Neural cell (in vitro differentiated cells): ENCODE results near the gene LMAN2.

ENCODE experiments used
- CTCF ChIP-seq: fragments of 450-650 bp; IDR thresholded peaks from 2 replicates; pipeline ENCODE4 v1.5.1; 2014; ENCODE audit warnings: antibody characterized with exemption, mild to moderate bottlenecking, moderate library complexity; ENCODE audit not compliant: poor library complexity, severe bottlenecking
- RAD21 ChIP-seq: fragments of 450-650 bp; conservative IDR thresholded peaks from 2 replicates; pipeline ENCODE4 v1.6.1; 2014; ENCODE audit warnings: antibody characterized with exemption, mild to moderate bottlenecking, moderate library complexity
- SMC3 ChIP-seq: fragments of 450-650 bp; conservative IDR thresholded peaks from 2 replicates; pipeline ENCODE4 v1.6.1; 2014; ENCODE audit warnings: antibody characterized with exemption, mild to moderate bottlenecking, moderate library complexity; ENCODE audit not compliant: poor library complexity

- TF ChIP-seq CTCF (no peak), SMC3 (no peak), RAD21 (no peak)
Measured at GRCh38 chr5:177349762-177350161, 1.7 kb downstream of the LMAN2 start.
